SW480 (cell line): ENCODE data around the gene RUSC1.
A peak's percentile ranks its signal among the peaks of the same experiment; 100 is the strongest.
"Not testable (repeated sequence)": the region's sequence is repeated elsewhere in the genome, so short reads cannot be mapped to it uniquely, and the experiment has no call there.

ENCODE experiments used
- DNase-seq: peaks from one replicate; pipeline ENCODE4 v3.0.0-alpha.2; 2016; ENCODE audit warnings: low spot score

The RUSC1 gene

DNA sequence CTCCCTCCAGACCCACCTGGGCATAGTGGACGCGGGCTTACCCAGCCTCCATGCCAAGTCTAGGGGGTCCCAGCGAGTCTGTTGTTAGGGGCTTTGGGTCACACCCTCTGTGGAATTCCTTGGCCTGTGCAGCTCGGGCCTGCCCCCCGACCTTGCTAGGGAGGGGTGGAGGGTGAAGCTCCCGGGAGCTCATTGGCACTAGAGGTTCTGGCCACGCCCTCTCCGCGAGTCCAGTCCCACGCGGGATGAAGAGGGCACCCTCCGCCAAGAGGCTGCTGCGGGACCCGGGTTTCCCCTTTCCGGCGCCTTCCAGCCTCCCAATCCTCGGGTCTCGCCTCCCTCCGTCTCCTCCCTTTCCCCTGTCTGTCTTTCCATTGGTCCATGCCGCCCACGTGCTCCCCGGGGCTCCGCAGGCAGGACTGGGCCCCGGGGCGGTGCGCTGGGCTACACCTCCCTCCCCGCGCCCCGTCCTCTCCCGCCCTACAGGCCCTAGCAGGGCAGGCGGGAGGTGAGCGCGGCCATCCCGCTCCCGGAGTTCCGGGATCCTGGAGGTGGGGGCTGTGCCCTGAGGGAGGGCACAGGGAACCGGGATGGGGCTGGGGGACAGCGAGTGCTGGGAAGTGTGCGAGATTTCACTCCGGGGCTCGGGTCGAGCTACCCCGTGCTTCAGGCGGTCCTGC is 3.5 kb downstream of the RUSC1 start:
- peak; percentile 97 for DNase-seq

DNA sequence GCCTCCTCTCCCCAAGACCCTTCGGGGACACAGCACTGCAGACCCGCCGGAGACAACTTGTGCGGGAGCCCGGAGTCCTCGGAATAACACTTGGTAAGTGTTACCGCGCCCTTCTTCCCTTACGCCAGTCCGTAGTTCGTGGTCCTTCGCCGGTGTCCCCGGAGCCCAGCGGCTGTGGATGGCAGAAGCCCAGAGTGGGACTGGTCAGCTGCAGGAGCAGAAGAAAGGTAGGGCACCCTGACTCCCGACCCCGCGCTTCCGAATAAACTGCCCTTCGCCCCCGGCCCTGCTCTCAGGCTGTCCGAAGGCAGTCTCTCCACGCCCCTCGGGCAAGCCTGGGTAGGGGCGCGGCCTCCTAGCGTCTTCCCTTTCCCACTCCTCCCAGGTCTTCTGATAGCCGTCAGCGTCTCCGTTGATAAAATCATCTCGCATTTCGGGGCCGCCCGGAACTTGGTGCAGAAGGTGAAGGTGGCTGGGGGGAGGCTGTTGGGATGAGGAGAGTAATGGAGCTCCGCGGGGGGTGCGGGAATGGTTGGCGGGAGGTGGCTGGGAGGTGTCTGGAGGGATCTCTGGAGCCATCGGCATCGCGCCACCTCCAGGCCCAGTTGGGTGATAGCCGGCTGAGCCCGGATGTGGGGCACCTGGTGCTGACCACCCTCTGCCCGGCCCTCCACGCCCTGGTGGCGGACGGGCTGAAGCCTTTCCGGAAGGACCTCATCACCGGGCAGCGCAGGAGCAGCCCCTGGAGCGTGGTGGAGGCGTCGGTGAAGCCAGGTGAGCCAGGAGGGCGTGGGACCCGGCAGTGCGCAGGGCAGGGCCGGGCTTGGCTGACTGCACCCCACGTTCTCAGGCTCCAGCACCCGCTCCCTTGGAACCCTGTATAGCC is 4.3 kb downstream of the RUSC1 start:
- DNase-seq, result peak; percentile 75

DNA sequence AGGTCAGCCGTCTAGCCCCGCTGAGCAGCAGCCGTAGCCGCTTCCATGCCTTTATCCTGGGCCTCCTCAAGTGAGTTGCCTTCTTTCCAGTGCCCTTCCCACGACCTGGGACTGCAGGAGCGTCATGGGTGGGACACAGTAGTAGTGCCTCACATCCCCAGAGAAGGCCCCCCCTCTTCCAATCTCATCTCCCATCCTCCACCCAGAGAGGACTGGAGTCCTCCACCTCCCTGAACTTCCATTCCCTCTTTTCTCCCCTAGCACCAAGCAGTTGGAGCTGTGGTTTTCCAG is 4.9 kb downstream of the RUSC1 start:
- no peak for DNase-seq

DNA sequence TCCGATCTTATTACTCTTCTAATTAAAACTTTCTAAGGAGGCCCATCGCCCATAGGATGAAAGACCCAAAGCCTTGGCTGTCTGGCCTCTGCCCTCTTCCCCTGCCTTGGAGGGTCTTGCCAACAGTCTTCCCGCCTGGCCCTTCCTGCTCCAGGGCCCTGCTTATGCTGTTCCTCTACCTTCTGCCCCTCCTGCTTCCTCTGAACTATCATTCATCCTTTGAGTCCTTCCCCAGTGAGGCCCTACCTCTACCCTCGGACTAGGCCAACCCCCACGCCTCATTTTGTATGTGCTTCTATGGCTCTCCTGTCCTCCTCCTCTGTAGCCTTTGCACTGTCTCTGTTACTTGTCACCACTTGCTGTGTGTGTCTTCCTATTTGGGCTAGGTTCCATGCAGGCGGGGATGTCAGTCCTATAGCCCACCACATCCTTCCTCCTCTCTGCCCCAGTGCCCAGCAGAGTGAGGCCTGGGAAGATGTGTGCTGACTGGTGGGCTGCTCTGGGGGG is 5.4 kb downstream of the RUSC1 start:
- DNase-seq, result no peak

DNA sequence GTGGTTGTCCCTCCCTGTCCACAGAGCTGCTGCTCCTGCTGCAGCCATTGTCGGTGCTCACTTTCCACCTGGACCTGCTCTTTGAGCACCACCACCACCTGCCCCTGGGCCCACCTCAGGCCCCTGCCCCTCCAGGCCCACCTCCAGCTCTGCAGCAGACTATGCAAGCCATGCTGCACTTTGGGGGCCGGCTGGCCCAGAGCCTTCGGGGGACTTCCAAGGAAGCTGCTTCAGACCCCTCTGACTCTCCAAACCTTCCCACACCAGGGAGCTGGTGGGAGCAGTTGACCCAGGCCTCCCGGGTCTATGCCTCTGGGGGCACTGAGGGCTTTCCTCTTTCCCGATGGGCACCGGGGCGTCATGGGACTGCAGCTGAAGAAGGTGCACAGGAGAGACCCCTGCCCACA is 5.9 kb downstream of the RUSC1 start:
- no peak for DNase-seq

DNA sequence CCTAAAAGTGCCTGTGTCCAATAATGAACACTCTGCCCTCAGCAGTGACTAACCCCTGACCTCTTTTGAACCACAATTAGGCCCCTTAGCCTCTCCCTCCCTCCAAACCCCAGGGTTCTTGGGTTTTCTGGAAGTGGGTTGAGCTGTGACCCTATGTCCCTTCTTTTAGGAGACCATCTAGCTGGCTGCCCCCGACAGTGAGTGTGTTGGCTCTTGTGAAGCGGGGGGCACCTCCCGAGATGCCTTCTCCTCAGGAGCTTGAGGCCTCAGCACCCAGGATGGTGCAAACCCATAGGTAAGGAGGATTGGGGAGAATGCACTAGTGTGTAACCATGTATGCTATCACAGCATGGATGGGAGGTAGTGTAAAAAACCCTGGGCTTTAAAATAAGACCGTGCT is 7.3 kb downstream of the RUSC1 start:
- no peak for DNase-seq

DNA sequence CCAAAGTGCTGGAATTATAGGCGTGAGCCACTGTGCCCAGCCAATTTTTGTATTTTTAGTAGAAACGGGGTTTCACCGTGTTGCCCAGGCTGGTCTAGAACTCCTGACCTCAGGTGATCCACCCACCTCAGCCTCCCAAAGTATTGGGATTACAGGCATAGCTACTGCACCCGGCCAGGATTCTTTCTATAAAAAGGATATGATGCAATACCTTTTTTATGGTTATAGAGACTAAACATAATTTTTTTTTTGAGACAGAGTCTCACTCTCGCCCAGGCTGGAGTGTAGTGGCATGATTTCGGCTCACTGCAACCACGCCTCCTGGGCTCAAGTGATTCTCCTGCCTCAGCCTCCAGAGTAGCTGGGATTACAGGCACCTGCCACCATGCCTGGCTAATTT is 8.2 kb downstream of the RUSC1 start:
- not testable (repeated sequence) for DNase-seq

DNA sequence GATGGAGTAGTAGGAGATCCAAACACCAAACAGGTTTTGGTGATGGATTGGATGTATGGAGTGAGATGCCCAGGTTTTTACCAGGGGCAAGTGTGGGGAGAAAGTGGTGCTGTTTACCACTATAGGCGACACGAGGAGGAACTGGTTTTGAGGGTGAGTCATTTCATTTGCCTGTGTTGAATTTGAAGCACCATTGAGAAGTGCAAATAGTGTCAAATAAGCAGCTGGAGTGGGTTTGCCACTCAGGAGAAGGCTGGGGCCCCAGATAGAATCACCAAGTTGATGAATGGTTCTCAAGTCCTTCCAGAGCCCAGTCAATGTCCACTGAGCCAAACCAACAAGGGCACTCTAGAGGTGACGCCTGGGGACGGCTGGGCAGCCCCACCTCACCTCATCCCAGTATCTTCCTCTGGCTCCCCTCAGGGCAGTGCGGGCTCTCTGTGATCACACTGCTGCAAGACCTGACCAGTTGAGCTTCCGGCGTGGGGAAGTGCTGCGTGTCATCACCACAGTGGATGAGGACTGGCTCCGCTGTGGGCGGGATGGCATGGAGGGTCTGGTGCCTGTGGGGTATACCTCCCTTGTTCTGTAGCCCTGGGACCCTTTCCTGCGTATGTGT is 9.4 kb downstream of the RUSC1 start:
- no peak for DNase-seq

DNA sequence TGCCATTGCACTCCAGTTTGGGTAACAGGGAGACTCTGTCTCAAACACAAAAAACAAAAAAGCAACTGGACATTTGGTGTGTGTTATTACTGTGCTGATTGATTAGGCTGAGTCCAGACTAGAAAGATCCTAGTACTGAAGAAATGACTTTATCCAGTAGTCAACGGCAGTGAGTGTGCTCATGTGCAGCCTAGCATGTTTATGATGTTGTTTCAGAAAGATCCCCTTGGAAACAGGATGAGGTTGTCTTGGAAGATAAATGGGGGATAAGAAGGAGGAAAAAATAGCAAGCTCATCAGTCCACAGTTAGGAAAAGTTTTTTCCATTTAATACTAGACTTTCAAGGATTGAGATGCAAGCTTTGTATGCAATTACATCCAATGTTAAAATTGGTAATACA is 14.3 kb downstream of the RUSC1 start:
- no peak for DNase-seq

DNA sequence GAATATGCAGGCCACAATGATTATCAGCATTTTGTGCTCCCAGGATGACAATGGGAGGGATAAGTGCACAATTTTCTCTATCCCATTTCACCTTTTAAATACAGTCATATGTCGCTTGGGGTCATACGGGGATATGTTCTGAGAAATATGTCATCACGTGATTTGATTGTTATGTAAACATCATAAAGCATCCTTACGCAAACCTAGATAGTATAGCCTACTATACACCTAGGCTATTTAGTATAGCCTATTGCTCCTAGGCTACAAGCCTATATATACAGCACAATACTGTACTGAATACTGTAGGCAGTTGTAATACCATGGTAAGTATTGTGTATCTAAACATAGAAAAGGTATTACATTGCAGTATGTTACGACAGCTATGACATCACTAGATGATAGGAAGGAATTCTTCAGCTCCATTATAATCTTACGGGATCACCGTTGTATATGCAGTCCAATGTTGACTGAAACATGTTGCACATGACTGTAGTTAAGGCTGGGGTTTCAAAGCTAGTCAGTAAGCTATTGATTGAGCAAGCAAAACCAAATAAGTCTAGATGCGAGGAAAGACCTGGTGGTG is 18.9 kb downstream of the RUSC1 start:
- DNase-seq, result no peak

DNA sequence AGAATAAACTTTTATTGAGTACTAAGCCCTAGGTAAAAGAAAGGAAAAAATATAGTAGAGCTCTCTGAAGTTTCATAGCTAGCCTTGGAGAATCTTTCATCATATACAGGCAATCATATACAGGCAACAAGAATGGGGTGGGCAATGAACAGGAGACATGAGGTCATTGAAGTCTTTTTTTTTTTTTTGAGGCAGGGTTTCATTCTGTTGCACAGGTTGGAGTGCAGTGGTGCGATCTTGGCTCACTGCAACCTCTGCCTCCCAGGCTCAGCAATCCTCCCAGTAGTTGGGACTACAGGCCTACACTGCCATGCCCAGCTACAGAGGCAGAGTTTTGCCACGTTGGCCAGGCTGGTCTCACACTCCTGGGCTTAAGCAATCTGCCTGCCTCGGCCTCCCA is 22.1 kb downstream of the RUSC1 start:
- no peak for DNase-seq

DNA sequence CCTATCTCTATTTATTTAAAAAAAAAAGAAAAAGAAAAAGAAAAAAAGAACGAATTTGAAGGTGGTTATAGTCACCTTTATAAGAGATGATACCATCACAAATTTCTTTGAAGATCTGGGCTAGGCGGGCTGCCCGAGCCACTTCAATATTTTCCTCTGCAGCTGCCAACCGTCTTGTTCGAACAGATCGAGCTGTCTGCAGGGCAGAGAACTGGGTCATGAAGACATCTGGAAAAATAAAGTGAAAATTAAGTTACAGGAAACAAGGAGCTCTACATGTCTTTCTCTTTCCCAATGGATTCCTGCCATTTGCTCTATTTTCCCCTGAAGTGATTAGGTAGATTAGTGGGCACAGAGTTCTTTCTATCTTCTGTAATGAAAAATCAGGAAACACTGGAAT is 31.9 kb downstream of the RUSC1 start:
- no peak for DNase-seq

DNA sequence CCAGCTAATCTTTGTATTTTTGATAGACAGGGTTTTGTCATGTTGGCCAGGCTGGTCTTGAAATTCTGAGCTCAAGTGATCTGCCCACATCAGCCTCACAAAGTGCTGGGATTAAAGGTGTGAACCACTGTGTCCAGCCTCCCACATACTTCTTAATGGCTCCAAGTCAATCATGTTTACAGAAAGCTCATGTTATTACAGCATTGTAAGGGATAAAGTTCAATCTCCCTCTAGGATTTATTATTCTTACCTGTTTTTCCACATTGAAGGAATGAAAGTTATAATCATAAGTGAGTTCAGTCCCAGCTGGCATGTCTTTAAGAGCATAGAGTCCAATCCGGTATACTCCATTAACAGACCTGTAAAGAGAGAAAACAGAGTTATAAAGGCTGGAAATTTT is 39.4 kb downstream of the RUSC1 start:
- no peak for DNase-seq

DNA sequence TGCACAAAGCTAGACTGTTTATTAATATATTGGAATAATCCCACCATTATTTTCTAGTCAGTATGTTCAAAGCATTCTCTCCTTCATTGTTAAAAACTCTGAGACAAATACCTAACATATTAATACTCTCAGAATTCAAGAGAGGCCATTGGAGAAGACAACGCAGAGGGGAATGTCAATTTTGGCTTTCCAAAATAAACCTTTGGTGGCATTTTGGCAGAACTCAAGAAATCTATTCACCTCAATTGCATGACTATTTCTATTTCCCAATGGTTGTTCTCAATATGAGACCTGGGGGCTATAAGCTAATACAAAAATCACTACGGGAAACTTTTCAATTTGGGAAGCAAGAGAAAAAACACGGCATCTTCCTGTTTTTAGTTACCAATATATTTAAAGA is 58.5 kb downstream of the RUSC1 start:
- DNase-seq, result no peak

DNA sequence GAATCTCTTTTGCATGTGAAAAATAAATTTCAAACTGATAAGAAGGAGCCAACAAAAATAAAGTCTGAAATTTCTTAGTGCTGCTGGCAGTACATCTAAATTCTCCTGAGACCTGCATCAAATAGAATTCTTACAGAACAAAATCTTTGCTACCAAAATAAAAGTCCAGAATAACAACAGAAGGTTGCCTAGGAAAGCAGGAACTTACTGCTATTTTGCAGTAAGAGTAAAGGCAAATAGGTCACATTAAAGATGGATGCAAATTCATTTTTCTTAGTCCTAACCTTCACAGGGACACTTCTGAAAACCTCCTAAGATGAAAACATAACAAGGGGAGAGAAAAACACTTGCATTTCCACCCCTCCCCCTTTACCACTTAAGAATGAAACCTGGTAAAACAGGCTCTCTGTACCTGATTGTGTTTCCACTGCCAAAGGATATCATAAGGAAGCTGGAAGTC is 59.0 kb downstream of the RUSC1 start:
- DNase-seq, result peak; percentile 5
